ENCODE results near the gene SLIT3.

DNA sequence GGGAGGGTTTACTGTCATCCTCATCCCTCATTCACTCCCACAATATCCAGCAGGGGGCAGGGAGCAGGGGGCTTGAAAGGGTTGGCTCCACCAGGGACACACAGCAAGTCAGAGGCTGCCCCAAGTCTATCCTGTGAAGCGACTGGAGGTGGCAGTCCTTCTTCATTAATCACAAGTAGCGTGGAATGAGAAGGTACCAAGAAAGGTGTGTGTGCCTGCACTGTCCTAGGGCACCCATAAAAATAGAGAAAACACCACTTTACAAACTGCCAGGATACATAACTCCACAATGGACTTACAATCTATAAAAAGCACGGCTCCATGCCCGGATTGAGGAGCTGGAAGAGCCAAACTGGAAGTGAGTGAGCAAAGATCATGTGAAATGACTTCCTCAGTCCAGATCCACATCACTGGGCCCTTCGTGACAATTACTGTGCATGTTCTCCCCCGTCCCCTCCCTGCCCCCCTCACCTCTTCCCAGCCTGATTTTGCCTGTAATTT lies 183.9 kb downstream of the SLIT3 start:
- TF ChIP-seq, protein P1, sequence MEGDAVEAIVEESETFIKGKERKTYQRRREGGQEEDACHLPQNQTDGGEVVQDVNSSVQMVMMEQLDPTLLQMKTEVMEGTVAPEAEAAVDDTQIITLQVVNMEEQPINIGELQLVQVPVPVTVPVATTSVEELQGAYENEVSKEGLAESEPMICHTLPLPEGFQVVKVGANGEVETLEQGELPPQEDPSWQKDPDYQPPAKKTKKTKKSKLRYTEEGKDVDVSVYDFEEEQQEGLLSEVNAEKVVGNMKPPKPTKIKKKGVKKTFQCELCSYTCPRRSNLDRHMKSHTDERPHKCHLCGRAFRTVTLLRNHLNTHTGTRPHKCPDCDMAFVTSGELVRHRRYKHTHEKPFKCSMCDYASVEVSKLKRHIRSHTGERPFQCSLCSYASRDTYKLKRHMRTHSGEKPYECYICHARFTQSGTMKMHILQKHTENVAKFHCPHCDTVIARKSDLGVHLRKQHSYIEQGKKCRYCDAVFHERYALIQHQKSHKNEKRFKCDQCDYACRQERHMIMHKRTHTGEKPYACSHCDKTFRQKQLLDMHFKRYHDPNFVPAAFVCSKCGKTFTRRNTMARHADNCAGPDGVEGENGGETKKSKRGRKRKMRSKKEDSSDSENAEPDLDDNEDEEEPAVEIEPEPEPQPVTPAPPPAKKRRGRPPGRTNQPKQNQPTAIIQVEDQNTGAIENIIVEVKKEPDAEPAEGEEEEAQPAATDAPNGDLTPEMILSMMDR (conservative IDR thresholded peaks at IDR 0.05; ENCODE audit: low read length): no peak
- no peak for TF ChIP-seq EZH2phosphoT487 (IDR thresholded peaks at IDR 0.05; ENCODE audit: borderline replicate concordance)

All from Loucy (cell line).